GM23338 (cell line): ENCODE measurements around the gene CHODL. TPM values are rescaled to one million over a fixed set of nuclear protein-coding genes. Genes with fewer than 3 reads are reported as not detected.

Source experiments
- ATAC-seq: fragments of 200-7000 bp; cut with Tn5 transposase; 3 replicates; pipeline ENCODE4 v1.9.1; 2020
- DNase-seq: peaks from one replicate; pipeline ENCODE4 v3.0.0-alpha.2; 2015; ENCODE audit warnings: low spot score
- H2AFZ ChIP-seq: fragments of 200-600 bp; sonication (generic); 2 replicates; pipeline ENCODE4 v1.8.0; 2016; ENCODE audit warnings: antibody characterized with exemption, mild to moderate bottlenecking, moderate library complexity
- H3F3A ChIP-seq: fragments of 200-600 bp; sonication (generic); replicated peaks from 2 replicates; pipeline ENCODE4 v1.8.0; 2017; ENCODE audit warnings: antibody characterized with exemption, mixed run types, low read depth
- H3K27ac ChIP-seq: fragments of 200-600 bp; sonication (generic); 2 replicates; pipeline ENCODE4 v1.6.1; 2016; ENCODE audit warnings: low read depth
- H3K27me3 ChIP-seq: fragments of 200-600 bp; sonication (generic); 2 replicates; pipeline ENCODE4 v1.8.0; 2016; ENCODE audit warnings: mild to moderate bottlenecking, mixed run types, moderate library complexity; ENCODE audit not compliant: insufficient read depth
- H3K36me3 ChIP-seq: fragments of 200-600 bp; sonication (generic); 2 replicates; pipeline ENCODE4 v1.8.0; 2016; ENCODE audit warnings: mild to moderate bottlenecking; ENCODE audit not compliant: insufficient read depth
- H3K4me1 ChIP-seq: fragments of 200-600 bp; sonication (generic); 2 replicates; pipeline ENCODE4 v1.8.0; 2016; ENCODE audit warnings: mild to moderate bottlenecking, moderate library complexity; ENCODE audit not compliant: insufficient read depth
- H3K4me2 ChIP-seq: fragments of 200-600 bp; sonication (generic); 2 replicates; pipeline ENCODE4 v1.7.1; 2017; ENCODE audit warnings: mixed run types
- H3K4me3 ChIP-seq: fragments of 200-600 bp; sonication (generic); 2 replicates; pipeline ENCODE4 v1.6.1; 2016; ENCODE audit warnings: mixed run types
- H3K79me2 ChIP-seq: fragments of 200-600 bp; sonication (generic); replicated peaks from 2 replicates; pipeline ENCODE4 v1.8.0; 2017; ENCODE audit warnings: mild to moderate bottlenecking; ENCODE audit not compliant: insufficient read depth
- H3K9me2 ChIP-seq: fragments of 200-600 bp; sonication (generic); 2 replicates; pipeline ENCODE4 v1.8.0; 2017; ENCODE audit not compliant: insufficient read depth
- H4K20me1 ChIP-seq: fragments of 200-600 bp; sonication (generic); replicated peaks from 2 replicates; pipeline ENCODE4 v1.8.0; 2017; ENCODE audit warnings: mild to moderate bottlenecking; ENCODE audit not compliant: insufficient read depth
- H3K27ac Mint-ChIP-seq: 2 replicates; pipeline ENCODE4 v1.8.0; 2020; ENCODE audit warnings: inconsistent platforms, mild to moderate bottlenecking, moderate library complexity, mixed read lengths
- H3K27me3 Mint-ChIP-seq: 3 replicates; pipeline ENCODE4 v1.8.0; 2022; ENCODE audit warnings: low read depth, mild to moderate bottlenecking, moderate library complexity, mixed read lengths, inconsistent platforms; ENCODE audit not compliant: insufficient read depth, poor library complexity
- H3K36me3 Mint-ChIP-seq: 3 replicates; pipeline ENCODE4 v1.8.0; 2021; ENCODE audit warnings: low read depth, mild to moderate bottlenecking, inconsistent platforms, moderate library complexity, mixed read lengths
- H3K4me1 Mint-ChIP-seq: 3 replicates; pipeline ENCODE4 v1.8.0; 2020; ENCODE audit warnings: mild to moderate bottlenecking, inconsistent platforms, mixed read lengths
- H3K4me3 Mint-ChIP-seq: 3 replicates; pipeline ENCODE4 v1.8.0; 2021; ENCODE audit warnings: moderate library complexity, mild to moderate bottlenecking, inconsistent platforms, mixed read lengths
- H3K9me3 Mint-ChIP-seq: 3 replicates; pipeline ENCODE4 v1.8.0; 2020; ENCODE audit warnings: moderate library complexity, mild to moderate bottlenecking, inconsistent platforms, mixed read lengths
- CREB1 ChIP-seq: fragments of 250-450 bp; sonication (Bioruptor Pico); IDR thresholded peaks from 2 replicates; pipeline ENCODE4 v1.5.0; 2020; ENCODE audit warnings: low read depth, mild to moderate bottlenecking, moderate library complexity
- JUNB ChIP-seq: IDR thresholded peaks from one replicate; pipeline ENCODE4 v1.6.1; 2016; ENCODE audit warnings: antibody characterized with exemption; ENCODE audit not compliant: unreplicated experiment
- polyA plus RNA-seq: library from polyadenylated mRNA; unstranded; fragments of >200 nt; fragmentation: Nextera tagmentation; extraction: Ambion mirVana; gene quantifications from 2 replicates; pipeline ENCODE4 v1.2.1, GENCODE V29; 2016
- total RNA-seq: library from RNA; depleted of rRNA; stranded (reverse); fragments of >200 nt; shearing (Covaris generic); gene quantifications from 2 replicates; pipeline ENCODE4 v1.2.3, GENCODE V29; 2014; rRNA removed
- TF ChIP-seq, protein P1 (sequence below), 2 experiments: fragments of 200-600 bp in 1 of 2; sonication (generic) in 1 of 2; conservative IDR thresholded peaks; 2 replicates each; pipeline versions ENCODE4 v1.5.1 to v1.6.1; 2016 to 2017; ENCODE audit warnings: antibody characterized with exemption in 2 of 2, low read depth in 2 of 2, mild to moderate bottlenecking in 2 of 2, moderate library complexity in 1 of 2

Gene CHODL
- total and polyA plus RNA-seq, 2 experiments from 2014 or later = 0.95 to 1.6 TPM

DNA sequence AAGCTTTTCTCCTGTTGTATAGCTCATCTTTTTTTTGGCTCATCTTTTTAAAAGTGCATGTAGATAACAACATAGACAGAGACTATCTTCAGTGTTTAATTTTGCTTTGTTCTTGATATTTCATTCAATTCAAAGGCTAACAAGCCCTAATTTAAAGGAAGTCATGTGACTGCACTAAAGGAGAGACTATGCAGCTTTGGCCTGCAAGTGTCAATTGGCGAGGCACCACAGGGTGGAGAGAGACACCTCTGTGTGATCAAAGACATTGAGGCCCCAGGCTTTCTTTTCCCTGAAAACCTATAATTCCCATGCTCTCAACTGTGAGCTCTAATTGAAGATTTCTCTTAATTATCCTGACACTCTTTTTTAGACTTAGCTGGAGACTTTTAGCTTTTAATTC, 53.6 kb downstream of the CHODL start:
- Histone ChIP-seq H3K79me2 (no peaks in the 10 kb centered on the region), H3K27me3 (no peaks in the 10 kb centered on the region), H2AFZ (no peak overlapping the region), H3F3A (no peaks in the 10 kb centered on the region), H3K4me1 (peaks cover 5% of the 10 kb centered on the region; the same call in 1 of the 2 replicates), H3K4me3 (no peak overlapping the region), H3K4me2 (no peak overlapping the region), H3K9me2 (no peaks in the 10 kb centered on the region), H3K27ac (no peak overlapping the region), H4K20me1 (no peaks in the 10 kb centered on the region), H3K36me3 (no peaks in the 10 kb centered on the region)
- Mint-ChIP-seq H3K27me3 (no peaks in the 10 kb centered on the region), H3K4me3 (no peak overlapping the region), H3K36me3 (no peaks in the 10 kb centered on the region), H3K9me3 (no peaks in the 10 kb centered on the region), H3K4me1 (peaks cover 17% of the 10 kb centered on the region; the same call in 2 of the 3 replicates), H3K27ac (no peak overlapping the region)
- ATAC-seq (peak; percentile 83), DNase-seq (peak; percentile 52)
- TF ChIP-seq CREB1 (CRISPR knock-in tag) (no peak), JUNB (no peak)
- TF ChIP-seq, protein P1, sequence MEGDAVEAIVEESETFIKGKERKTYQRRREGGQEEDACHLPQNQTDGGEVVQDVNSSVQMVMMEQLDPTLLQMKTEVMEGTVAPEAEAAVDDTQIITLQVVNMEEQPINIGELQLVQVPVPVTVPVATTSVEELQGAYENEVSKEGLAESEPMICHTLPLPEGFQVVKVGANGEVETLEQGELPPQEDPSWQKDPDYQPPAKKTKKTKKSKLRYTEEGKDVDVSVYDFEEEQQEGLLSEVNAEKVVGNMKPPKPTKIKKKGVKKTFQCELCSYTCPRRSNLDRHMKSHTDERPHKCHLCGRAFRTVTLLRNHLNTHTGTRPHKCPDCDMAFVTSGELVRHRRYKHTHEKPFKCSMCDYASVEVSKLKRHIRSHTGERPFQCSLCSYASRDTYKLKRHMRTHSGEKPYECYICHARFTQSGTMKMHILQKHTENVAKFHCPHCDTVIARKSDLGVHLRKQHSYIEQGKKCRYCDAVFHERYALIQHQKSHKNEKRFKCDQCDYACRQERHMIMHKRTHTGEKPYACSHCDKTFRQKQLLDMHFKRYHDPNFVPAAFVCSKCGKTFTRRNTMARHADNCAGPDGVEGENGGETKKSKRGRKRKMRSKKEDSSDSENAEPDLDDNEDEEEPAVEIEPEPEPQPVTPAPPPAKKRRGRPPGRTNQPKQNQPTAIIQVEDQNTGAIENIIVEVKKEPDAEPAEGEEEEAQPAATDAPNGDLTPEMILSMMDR (conservative IDR thresholded peaks at IDR 0.05; ENCODE audit: low read depth in 2 of 2) = peak in 1 of 2 experiments; percentile 54; a peak in 2 of 4 replicates

Other genes with a start within 250 kb of the CHODL start
- not detected in 2 replicates for gene TMPRSS15, start 159.0 kb downstream of the CHODL start, total RNA-seq
- not detected in 2 replicates for gene TMPRSS15, start 159.0 kb downstream of the CHODL start, polyA plus RNA-seq